Lower leg skin (tissue), 4 donors: Measurements from ENCODE around the gene C11orf21. TPM values are rescaled to one million over a fixed set of nuclear protein-coding genes. Genes with fewer than 3 reads are reported as not detected.

Experiments
- DNase-seq, 2 donors: peaks; one replicate each; pipeline ENCODE4 v3.0.0-alpha.2; 2019; ENCODE audit warnings: low spot score in 2 of 2
- H3K4me3 ChIP-seq: fragments of 200-600 bp; sonication (generic); 2 replicates; pipeline ENCODE4 v1.5.1; 2017; ENCODE audit warnings: mild to moderate bottlenecking, low read depth; ENCODE audit not compliant: poor library complexity, severe bottlenecking
- CTCF ChIP-seq, 3 donors: fragments of 450-650 bp; IDR thresholded peaks; one replicate each; pipeline ENCODE4 v1.5.1; 2016; ENCODE audit warnings: antibody characterized with exemption in 3 of 3, mild to moderate bottlenecking in 3 of 3, moderate library complexity in 2 of 3
- POLR2A ChIP-seq, 2 donors: fragments of 450-650 bp; IDR thresholded peaks; one replicate each; pipeline ENCODE4 v1.6.1; 2016 to 2017; ENCODE audit warnings: antibody characterized with exemption in 2 of 2, mild to moderate bottlenecking in 1 of 2, moderate library complexity in 1 of 2
- WGBS, 2 donors: methylation state at CpG; one replicate each; pipeline ENCODE4 v1.1.5; 2018; 5-methylcytosine and 5-hydroxymethylcytosine counted together
- intact Hi-C: fragments of 100-400 bp; cut with DNase I; formaldehyde crosslinking; loops from one replicate; pipeline ENCODE4 v1.15.0; 2023; ENCODE audit warnings: low total_unique reads
- total RNA-seq, 4 donors: library from RNA; depleted of rRNA; stranded (reverse); fragments of >200 nt; gene quantifications; one replicate each; pipeline ENCODE4 v1.1.0, GENCODE V29; 2016

C11orf21 gene
- 1 to 10 TPM in 1 of 4 donors, under 1 TPM in 3; 0.42 to 1.4 (median 0.65) TPM for total RNA-seq

DNA sequence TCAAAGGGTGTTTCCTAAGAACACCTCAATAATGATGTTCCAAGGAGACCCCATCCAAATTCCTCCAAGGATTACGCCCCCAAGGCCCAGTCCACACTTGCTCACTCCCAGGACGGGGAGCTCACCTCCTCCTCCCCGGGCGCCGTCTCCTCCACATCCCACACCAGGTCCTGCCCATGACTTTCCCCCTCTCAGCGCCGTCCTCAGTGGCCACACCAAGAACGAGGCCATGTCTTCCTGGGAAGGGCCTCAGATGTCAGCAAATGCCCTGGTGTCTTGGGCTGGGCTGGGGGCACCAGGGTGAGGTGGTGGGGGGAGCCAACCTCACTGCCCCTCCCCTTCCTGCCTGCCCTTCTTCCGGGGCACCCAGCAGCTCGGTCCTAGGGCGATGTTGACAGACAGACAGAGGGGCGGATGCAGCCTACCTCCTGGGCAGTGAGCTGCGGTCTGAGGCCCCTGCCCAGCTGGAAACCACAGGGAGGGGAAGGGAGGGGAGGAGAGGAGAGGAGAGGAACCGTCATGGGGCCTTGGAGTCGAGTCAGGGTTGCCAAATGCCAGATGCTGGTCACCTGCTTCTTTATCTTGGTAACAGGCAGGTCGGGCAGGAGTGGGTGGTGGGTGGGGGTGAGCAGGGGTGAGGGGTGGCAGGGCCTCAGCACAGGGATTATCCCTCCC is at the start of gene C11orf21, which contains the start of gene TSPAN32:
TSS of gene C11orf21 (minus strand) at position 288 of the 675 bp plus-strand sequence. CDS start at position 178, 110 bp downstream.
TSS of gene TSPAN32 (plus strand) at position 383 of the 675 bp plus-strand sequence. CDS start at position 520, 137 bp downstream.
- intact Hi-C loops = loop anchor here (10.0 kb wide), 1 partner anchor 233 kb away; no protein-coding TSS in a partner anchor
- peak in 1 of 2 donors; percentile 35 for DNase-seq
- TF ChIP-seq CTCF (IDR thresholded peaks at IDR 0.05) = no peak
- no peak for TF ChIP-seq POLR2A (IDR thresholded peaks at IDR 0.05)
- 64 to 79% methylated on average over 16 of the region's 16 CpGs for WGBS, 2 donors
- H3K4me3 ChIP-seq = no peak within 1 kb of the TSS

- WGBS, 2 donors = 91 to 92% methylated on average over 1 of the region's 1 CpG
- intact Hi-C loops = no loop called here
- H3K4me3 ChIP-seq = no peak overlapping the region
- DNase-seq = no peak
- no peak for TF ChIP-seq CTCF (IDR thresholded peaks at IDR 0.05)
- no peak for TF ChIP-seq POLR2A (IDR thresholded peaks at IDR 0.05)
Observed at GRCh38 chr11:2348986-2349385, 47.3 kb upstream of the C11orf21 start.

DNA sequence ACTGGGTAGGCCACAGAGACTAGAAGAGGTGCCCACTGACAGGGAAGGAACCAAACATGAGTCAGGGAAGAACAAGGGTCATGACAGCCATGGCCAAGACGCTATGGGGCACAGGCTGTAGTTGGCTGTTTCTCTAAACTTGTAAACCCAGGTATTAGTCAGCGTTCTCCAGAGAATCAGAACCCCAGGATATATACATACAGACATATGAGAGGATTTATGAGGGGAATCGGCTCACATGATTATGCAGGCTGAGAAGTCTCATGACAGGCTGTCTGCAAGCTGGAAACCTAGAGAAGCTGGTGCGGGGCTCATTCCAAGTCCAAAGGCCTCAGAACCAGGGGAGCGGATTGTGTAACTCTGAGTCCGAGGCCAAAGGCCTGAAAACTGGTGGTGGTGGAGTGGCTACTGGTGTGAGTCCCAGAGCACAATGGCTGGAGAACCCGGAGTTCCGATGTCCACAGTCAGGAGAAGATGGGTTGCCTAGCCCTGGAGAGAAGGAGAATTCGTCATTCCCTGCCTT is 45.7 kb upstream of the C11orf21 start:
- DNase-seq = peak in 1 of 2 donors; percentile 14
- intact Hi-C loops = no loop called here
- 83 to 87% methylated on average over 9 of the region's 9 CpGs for WGBS, 2 donors
- H3K4me3 ChIP-seq = no peak overlapping the region
- TF ChIP-seq POLR2A (IDR thresholded peaks at IDR 0.05) (no peak), CTCF (IDR thresholded peaks at IDR 0.05) (no peak)

DNA sequence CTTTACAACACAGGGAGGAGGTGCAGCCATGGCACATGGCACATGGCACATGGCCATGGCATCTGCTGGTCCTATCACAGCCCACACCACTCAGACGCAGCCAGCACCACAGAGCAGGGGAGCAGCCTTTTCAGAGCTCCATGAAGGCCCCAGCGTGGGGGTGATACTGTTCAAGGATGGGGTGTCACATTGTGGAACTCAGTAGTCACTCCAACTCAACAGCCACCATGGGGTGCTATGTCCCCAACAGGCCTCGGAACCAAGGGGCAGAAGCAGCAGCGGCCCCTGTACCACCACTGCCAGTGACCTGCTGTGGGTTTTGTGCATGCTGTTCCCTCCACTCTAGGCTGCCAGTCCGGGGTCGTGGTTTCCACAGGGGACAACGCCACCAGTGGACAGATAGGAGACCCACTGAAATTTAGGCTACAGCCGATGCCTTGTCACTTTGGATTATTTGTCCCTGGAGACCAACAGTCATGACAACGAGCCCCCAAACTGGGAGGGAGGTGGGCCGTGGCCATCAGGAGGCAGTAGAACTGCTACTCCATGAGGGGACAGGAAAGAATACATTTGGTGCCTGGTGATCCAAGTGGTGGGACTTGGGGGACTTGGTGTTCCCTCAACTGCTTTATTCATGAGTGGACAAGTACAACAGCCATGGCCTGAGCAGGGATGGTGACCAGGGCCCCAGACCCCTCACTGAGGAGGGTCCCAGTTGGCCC is 45.0 kb upstream of the C11orf21 start:
- WGBS, 2 donors = 85 to 87% methylated on average over 9 to 10 of the region's 10 CpGs
- peak in 1 of 2 donors; percentile 59 for DNase-seq
- H3K4me3 ChIP-seq = no peak overlapping the region
- intact Hi-C loops = no loop called here
- TF ChIP-seq POLR2A (IDR thresholded peaks at IDR 0.05) (no peak), CTCF (IDR thresholded peaks at IDR 0.05) (no peak)

GRCh38 chr11:2346014-2346413 is 44.3 kb upstream of the C11orf21 start:
- H3K4me3 ChIP-seq = no peak overlapping the region
- TF ChIP-seq POLR2A (IDR thresholded peaks at IDR 0.05) (no peak), CTCF (IDR thresholded peaks at IDR 0.05) (no peak)
- intact Hi-C loops = no loop called here

More at GRCh38 chr11:2346014-2346413, 44.3 kb upstream of the C11orf21 start:
- 80 to 86% methylated on average over 3 to 4 of the region's 4 CpGs for WGBS, 2 donors
- peak in 1 of 2 donors; percentile 50 for DNase-seq
